Astrocyte of the cerebellum (primary cell): ENCODE data around the gene EP400.
"Not testable (repeated sequence)": the region's sequence is repeated elsewhere in the genome, so short reads cannot be mapped to it uniquely, and the experiment has no call there.

Experiments
- DNase-seq: peaks from one replicate; pipeline ENCODE4 v3.0.0-alpha.2; 2011; ENCODE audit warnings: low read depth
- H3K4me3 ChIP-seq: 2 replicates; pipeline ENCODE4 v1.5.1; 2011; ENCODE audit warnings: mild to moderate bottlenecking, low read depth, low read length, moderate library complexity
- in situ Hi-C: cut with HindIII; loops from 2 replicates; pipeline ENCODE4 v1.10.0; 2017; ENCODE audit warnings: low sequenced_read_pairs
- TF ChIP-seq, protein P1 (sequence below): IDR thresholded peaks from 2 replicates; pipeline ENCODE4 v1.5.1; 2012; ENCODE audit warnings: low read length, low read depth, moderate library complexity, mild to moderate bottlenecking; ENCODE audit errors: missing control alignments

EP400 gene

DNA sequence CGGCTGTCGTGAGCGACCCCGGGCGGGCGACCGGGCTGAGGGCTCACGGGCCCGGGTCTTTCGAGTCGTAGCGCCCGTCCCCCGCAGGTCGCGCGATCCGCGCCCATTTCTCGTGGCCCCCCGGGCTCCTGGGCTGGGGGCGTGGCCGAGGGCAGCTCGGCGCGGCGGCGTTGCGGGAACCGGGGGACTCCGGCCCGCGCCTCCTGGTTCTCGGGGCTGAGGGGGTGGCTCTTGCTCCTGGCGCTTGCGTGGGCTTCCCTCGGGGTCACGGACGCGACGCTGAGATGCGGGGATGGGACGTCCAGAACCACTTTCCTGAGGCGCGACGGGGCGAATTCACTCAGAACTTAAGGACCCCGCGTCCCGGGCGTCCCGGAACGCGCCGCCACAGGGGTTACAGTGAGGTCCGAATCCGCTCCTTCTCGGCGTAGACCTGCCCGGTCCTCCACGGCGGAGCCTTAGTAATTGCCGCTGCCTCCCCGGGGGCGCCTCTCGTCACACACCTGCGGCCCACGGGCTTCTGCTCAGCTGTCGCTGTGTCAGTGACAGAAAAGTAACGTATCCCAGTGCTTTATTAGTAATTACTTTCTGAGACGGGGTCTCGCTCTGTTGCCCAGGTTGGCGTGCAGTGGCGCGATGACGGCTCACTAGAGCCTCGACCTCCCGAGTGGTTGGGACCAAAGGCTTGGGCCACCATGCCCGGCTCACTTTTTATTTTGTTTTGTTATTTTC lies 606 bp downstream of the EP400 start:
- TF ChIP-seq, protein P1, sequence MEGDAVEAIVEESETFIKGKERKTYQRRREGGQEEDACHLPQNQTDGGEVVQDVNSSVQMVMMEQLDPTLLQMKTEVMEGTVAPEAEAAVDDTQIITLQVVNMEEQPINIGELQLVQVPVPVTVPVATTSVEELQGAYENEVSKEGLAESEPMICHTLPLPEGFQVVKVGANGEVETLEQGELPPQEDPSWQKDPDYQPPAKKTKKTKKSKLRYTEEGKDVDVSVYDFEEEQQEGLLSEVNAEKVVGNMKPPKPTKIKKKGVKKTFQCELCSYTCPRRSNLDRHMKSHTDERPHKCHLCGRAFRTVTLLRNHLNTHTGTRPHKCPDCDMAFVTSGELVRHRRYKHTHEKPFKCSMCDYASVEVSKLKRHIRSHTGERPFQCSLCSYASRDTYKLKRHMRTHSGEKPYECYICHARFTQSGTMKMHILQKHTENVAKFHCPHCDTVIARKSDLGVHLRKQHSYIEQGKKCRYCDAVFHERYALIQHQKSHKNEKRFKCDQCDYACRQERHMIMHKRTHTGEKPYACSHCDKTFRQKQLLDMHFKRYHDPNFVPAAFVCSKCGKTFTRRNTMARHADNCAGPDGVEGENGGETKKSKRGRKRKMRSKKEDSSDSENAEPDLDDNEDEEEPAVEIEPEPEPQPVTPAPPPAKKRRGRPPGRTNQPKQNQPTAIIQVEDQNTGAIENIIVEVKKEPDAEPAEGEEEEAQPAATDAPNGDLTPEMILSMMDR: no peak
- in situ Hi-C loops: no loop called here
- no peak for DNase-seq
- H3K4me3 ChIP-seq: peak overlapping the region; percentile 91

DNA sequence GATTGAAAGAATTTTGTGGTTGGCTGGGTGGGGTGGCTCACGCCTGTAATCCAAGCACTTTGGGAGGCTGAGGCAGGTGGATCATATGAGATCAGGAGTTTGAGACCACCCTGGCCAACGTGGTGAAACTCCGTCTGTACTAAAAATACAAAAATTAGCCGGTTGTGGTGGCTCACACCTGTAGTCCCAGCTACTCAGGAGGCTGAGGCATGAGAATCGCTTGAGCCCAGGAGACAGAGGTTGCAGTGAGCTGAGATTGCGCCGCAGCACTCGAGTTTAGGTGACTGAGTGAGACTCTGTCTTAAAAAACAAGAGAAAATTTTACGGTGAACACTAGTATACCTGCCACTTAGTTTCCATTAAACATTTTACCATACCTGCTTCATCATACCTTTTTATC lies 4.1 kb downstream of the EP400 start:
- DNase-seq, H3K4me3 ChIP-seq, in situ Hi-C loops: not testable (repeated sequence)

DNA sequence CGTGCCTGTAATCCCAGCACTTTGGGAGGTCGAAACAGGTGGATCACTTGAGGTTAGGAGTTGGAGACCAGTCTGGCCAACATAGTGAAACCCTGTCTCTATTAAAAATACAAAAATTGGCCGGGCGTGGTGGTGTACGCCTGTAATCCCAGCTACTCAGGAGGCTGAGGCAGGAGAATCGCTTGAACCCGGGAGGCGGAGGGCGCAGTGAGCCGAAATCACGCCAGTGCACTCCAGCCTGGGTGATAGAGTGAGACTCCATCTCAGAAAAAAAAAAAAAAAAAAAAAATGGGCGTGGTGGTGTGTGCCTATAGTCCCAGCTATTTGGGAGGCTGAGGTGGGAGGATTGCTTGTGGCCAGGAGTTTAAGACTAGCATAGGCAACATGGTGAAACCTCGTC lies 4.7 kb downstream of the EP400 start:
- H3K4me3 ChIP-seq, in situ Hi-C loops, DNase-seq: not testable (repeated sequence)

DNA sequence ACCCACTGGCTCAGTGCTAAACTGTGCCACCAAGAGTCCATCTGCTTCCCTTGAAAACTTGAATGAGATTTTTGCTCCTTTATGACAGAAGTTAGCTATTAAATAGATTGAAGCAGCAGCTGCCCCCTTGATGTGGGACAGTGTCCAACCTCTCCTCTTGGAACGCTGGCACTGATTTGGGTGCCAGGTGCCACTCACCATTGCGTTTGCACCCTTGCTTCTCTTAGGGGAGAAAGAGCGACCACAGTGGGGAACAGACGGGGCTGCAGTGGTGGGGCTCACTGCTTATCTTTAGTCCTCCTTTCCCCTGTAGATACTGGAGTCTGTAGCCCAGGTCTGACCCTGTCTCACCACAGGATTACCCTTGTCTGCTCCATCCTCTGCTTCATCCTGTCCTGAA lies 9.4 kb downstream of the EP400 start:
- no peak overlapping the region for H3K4me3 ChIP-seq
- TF ChIP-seq, protein P1: no peak
- in situ Hi-C loops: no loop called here
- no peak for DNase-seq

DNA sequence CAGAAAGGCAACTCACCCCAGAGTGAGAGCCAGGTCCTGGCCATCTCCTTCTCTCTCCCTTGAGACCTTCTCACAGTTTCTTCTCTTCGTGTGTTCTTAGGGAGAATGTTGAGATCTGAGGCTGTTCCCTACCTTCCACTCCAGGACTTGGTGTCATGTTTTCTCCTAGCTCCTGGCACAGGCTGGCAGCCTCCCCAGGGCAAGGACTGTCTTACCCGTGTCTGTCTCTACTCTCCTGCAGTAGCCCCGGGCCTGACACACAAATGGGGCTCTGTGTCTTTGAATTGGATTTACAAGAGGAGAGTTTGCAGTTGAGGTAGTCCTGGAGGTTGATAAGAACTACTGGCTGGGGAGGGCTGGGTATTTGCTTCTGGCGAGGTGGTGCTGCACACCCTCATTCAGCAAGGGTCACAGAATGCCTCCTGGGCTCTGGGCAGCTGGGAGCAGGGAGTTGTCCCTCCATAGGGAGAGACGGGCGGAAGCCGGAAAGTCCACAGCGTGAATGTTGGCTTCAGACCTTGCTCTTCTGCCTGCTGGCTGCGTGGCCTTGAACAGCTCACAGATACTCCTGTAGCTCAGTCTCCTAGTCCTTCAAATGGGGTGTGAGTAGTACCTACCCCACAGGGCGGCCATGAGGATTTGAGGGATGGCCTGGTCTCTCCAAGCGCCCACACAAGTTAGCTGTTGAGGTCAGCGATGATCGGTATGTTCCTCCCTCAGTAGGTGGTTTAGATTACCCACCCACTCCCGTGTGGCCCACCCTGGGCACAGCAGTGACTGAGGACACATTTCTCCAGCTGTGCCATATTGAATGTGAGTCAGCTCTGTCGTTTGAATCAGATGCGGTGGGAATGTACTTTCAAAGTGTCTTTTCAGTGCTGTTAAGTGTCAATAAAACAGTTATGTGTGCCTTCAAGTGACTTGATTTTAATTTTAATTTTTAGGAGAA lies 10.2 kb downstream of the EP400 start:
- DNase-seq: no peak
- TF ChIP-seq, protein P1: no peak
- in situ Hi-C loops: no loop called here

DNA sequence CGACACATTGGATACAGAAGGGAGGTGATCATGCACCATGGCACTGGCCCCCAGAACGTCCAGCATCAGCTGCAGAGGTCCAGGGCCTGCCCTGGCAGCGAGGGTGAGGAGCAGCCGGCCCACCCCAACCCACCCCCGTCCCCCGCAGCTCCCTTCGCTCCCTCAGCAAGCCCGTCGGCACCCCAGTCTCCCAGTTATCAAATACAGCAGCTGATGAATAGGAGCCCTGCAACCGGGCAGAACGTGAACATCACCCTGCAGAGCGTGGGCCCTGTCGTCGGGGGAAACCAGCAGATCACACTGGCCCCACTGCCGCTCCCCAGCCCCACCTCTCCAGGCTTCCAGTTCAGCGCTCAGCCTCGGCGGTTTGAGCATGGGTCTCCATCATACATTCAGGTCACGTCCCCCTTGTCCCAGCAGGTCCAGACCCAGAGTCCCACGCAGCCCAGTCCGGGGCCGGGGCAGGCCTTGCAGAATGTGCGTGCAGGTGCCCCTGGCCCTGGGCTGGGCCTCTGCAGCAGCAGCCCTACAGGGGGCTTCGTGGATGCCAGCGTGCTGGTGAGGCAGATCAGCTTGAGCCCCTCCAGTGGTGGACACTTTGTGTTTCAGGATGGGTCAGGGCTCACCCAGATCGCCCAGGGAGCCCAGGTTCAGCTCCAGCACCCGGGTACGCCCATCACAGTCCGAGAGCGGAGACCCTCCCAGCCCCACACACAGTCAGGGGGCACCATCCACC lies 11.0 kb downstream of the EP400 start:
- H3K4me3 ChIP-seq, in situ Hi-C loops, DNase-seq: not testable (repeated sequence)

More for the DNA sequence above, 10.2 kb downstream of the EP400 start:
- no peak overlapping the region for H3K4me3 ChIP-seq

DNA sequence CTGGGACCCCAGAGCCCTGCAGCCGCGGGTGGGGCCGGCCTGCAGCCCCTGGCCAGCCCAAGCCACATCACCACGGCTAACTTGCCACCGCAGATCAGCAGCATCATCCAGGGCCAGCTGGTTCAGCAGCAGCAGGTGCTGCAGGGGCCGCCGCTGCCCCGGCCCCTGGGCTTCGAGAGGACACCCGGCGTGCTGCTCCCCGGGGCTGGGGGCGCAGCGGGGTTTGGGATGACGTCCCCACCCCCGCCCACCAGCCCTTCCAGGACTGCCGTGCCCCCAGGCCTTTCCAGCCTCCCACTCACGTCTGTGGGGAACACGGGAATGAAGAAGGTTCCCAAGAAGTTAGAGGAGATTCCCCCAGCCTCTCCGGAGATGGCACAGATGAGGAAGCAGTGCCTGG lies 11.6 kb downstream of the EP400 start:
- in situ Hi-C loops: not testable (repeated sequence)

DNA sequence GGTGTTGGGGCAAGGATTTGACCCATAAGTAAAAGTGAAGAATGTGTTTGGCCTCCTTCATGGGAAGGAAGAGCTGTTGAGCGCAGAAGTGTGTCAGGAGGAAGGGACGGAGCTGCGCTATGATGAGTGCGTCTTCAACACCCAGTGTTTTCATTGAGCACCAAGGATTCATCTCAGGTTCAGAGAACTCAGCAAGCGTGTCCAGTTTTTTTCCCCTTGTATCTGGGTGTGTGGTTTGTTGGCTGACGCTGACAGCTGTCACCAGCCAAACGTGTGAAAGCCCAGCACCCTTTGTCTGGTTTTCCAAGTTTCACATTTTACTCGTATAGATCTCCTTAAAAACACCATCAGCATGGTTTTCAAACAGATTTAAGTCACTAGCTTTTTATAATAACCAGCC lies 12.3 kb downstream of the EP400 start:
- DNase-seq: no peak
- TF ChIP-seq, protein P1: no peak
- H3K4me3 ChIP-seq: no peak overlapping the region
- in situ Hi-C loops: no loop called here

More for the DNA sequence above, 11.6 kb downstream of the EP400 start:
- DNase-seq, H3K4me3 ChIP-seq: not testable (repeated sequence)
